Body of pancreas (tissue), 4 donors: ENCODE measurements around the gene MT3. TPM values are rescaled to one million over a fixed set of nuclear protein-coding genes. Genes with fewer than 3 reads are reported as not detected.

Experiments used
- ATAC-seq: fragments of 150-250 bp; one replicate; pipeline ENCODE4 v1.9.1; 2016
- DNase-seq, 4 donors: peaks; one replicate each; pipeline ENCODE4 v3.0.0-alpha.2; 2019
- H3K27ac ChIP-seq, 4 donors: fragments of 200-600 bp; sonication (generic); 1 replicate in 3 of 4; 2 replicates in 1 of 4; pipeline versions ENCODE4 v1.5.1 to v1.6.1; 2016 to 2019; ENCODE audit warnings: mild to moderate bottlenecking in 1 of 4, mixed read lengths in 1 of 4, moderate library complexity in 1 of 4
- H3K27me3 ChIP-seq, 2 donors: fragments of 200-600 bp; sonication (generic); one replicate each; pipeline ENCODE4 v1.6.0; 2016; ENCODE audit warnings: mild to moderate bottlenecking in 1 of 2
- H3K36me3 ChIP-seq, 2 donors: fragments of 200-600 bp; sonication (generic); replicated peaks in 1 of 2; 2 replicates each; pipeline ENCODE4 v1.5.1; 2016; ENCODE audit warnings: low read depth in 2 of 2; ENCODE audit not compliant: insufficient read depth in 1 of 2
- H3K4me1 ChIP-seq: fragments of 200-600 bp; sonication (generic); one replicate; pipeline ENCODE4 v1.6.0; 2016
- H3K4me3 ChIP-seq, 2 donors: fragments of 200-600 bp; sonication (generic); 1 replicate in 1 of 2; 2 replicates in 1 of 2; pipeline ENCODE4 v1.5.1; 2016 to 2019
- H3K9me3 ChIP-seq, 3 donors: fragments of 200-600 bp; sonication (generic); 1 replicate in 2 of 3; 2 replicates in 1 of 3; pipeline ENCODE4 v1.5.1; 2016
- POLR2A ChIP-seq, 3 donors: fragments of 450-650 bp; IDR thresholded peaks; one replicate each; pipeline ENCODE4 v1.6.1; 2016; ENCODE audit warnings: antibody characterized with exemption in 3 of 3, mild to moderate bottlenecking in 2 of 3
- WGBS, 2 donors: methylation state at CpG; one replicate each; pipeline ENCODE4 v1.1.5; 2017; 5-methylcytosine and 5-hydroxymethylcytosine counted together
- intact Hi-C: fragments of 100-400 bp; cut with DNase I; formaldehyde crosslinking; loops from one replicate; pipeline ENCODE4 v1.15.1; 2023
- total RNA-seq, 2 donors: library from RNA; depleted of rRNA; stranded (reverse); fragments of >200 nt; gene quantifications; one replicate each; pipeline ENCODE4 v1.1.0, GENCODE V29; 2016
- TF ChIP-seq, protein P1 (sequence below), 7 experiments: fragments of 450-650 bp in 4 of 7; fragments of 200-600 bp in 3 of 7; sonication (generic) in 3 of 7; IDR thresholded peaks; one replicate each; pipeline ENCODE4 v1.5.1; 2016 to 2019; ENCODE audit warnings: antibody characterized with exemption in 7 of 7

The MT3 gene
- total RNA-seq, 2 donors from 2014 or later = not detected

- intact Hi-C loops = no loop called here
- Histone ChIP-seq H3K27me3 (no peaks in the 10 kb centered on the region), H3K27ac (no peak overlapping the region), H3K36me3 (no peaks in the 10 kb centered on the region), H3K4me1 (peaks cover 6% of the 10 kb centered on the region), H3K4me3 (no peak overlapping the region), H3K9me3 (no peaks in the 10 kb centered on the region)
- 93 to 96% methylated on average over 5 of the region's 5 CpGs for WGBS, 2 donors
- no peak for TF ChIP-seq POLR2A (IDR thresholded peaks at IDR 0.05)
- TF ChIP-seq, protein P1, sequence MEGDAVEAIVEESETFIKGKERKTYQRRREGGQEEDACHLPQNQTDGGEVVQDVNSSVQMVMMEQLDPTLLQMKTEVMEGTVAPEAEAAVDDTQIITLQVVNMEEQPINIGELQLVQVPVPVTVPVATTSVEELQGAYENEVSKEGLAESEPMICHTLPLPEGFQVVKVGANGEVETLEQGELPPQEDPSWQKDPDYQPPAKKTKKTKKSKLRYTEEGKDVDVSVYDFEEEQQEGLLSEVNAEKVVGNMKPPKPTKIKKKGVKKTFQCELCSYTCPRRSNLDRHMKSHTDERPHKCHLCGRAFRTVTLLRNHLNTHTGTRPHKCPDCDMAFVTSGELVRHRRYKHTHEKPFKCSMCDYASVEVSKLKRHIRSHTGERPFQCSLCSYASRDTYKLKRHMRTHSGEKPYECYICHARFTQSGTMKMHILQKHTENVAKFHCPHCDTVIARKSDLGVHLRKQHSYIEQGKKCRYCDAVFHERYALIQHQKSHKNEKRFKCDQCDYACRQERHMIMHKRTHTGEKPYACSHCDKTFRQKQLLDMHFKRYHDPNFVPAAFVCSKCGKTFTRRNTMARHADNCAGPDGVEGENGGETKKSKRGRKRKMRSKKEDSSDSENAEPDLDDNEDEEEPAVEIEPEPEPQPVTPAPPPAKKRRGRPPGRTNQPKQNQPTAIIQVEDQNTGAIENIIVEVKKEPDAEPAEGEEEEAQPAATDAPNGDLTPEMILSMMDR (IDR thresholded peaks at IDR 0.05) = no peak
- DNase-seq (no peak), ATAC-seq (no peak)
These were observed 4.9 kb downstream of the MT3 start for GRCh38 chr16:56594292-56594619.

DNA sequence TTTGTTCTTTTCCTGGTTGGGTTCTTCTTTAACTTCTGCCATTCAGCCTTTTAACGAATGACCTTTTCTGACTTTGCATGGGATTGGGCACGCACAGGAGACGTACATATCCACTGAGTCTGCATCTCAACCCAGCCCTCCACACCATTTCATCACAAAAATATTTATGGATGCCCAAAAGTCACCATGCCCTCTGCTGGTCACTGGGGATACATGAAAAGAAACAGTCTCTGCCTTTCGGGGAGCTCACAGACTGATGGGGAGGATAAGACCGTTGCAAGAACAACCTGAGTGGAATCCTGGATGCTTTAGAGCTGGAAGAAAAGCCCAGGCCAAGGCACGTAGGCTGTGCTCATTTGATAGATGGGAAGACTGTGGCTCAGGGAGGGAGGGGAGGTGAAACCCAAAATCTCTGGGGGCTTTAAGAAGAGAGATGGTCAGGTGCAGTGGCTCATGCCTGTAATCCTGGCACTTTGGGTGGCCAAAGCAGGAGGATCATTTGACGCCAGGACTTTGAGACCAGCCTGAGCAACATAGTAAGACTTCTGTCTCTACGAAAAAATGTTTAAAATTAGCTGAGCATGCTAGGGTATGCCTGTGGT, 11.2 kb downstream of the MT3 start:
- Histone ChIP-seq H3K27ac (no peak overlapping the region), H3K36me3 (no peaks in the 10 kb centered on the region), H3K4me1 (no peaks in the 10 kb centered on the region), H3K27me3 (no peaks in the 10 kb centered on the region), H3K9me3 (no peaks in the 10 kb centered on the region), H3K4me3 (no peak overlapping the region)
- 12 to 20% methylated on average over 8 of the region's 8 CpGs for WGBS, 2 donors
- peak; percentile 43 to 61 (median 52) for DNase-seq
- TF ChIP-seq, protein P1 (IDR thresholded peaks at IDR 0.05) = peak; percentile 30 to 63 (median 58)
- TF ChIP-seq POLR2A (IDR thresholded peaks at IDR 0.05) = no peak
- peak; percentile 71 for ATAC-seq
- intact Hi-C loops = loop anchor here (10.0 kb wide), 1 partner anchor 94 kb away; no protein-coding TSS in a partner anchor

GRCh38 chr16:56601325-56601724, 12.0 kb downstream of the MT3 start:
- no peaks in the 10 kb centered on the region for H3K4me1 ChIP-seq
- no peak overlapping the region for H3K4me3 ChIP-seq
- no peak for DNase-seq
- no peak for TF ChIP-seq POLR2A (IDR thresholded peaks at IDR 0.05)
- TF ChIP-seq, protein P1 (IDR thresholded peaks at IDR 0.05) = no peak
- WGBS, 2 donors = 53 to 63% methylated on average over 6 to 9 of the region's 9 CpGs
- no peak for ATAC-seq
- H3K36me3 ChIP-seq = no peaks in the 10 kb centered on the region
- H3K27ac ChIP-seq = no peak overlapping the region
- no peaks in the 10 kb centered on the region for H3K27me3 ChIP-seq
- H3K9me3 ChIP-seq = no peaks in the 10 kb centered on the region
- intact Hi-C loops = loop anchor here (10.0 kb wide), 1 partner anchor 93 kb away; no protein-coding TSS in a partner anchor

DNA sequence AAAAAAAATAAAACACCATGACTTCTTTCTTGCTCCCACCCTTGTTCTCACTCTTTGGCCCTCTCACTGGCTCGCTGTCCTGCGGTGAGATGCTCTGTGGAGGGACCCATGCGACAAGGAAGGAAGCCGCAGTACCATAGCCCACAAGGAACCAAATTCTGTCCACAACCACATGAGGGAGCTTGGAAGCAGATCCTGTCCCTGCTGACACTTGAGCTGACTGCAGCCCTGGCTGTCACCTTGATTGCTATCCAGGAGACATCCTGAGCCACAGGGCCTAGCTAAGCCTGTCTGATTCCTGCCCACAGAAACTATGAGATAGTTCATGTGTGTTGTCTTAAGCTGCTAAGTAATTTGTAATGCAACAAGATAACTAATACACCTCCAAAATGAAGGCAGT, 14.3 kb downstream of the MT3 start:
- TF ChIP-seq, protein P1 (IDR thresholded peaks at IDR 0.05) = peak; percentile 27 to 71 (median 54)
- no peak for TF ChIP-seq POLR2A (IDR thresholded peaks at IDR 0.05)
- Histone ChIP-seq H3K4me1 (peaks cover 15% of the 10 kb centered on the region), H3K27ac (no peak overlapping the region), H3K4me3 (no peak overlapping the region), H3K36me3 (no peaks in the 10 kb centered on the region), H3K9me3 (no peaks in the 10 kb centered on the region), H3K27me3 (no peaks in the 10 kb centered on the region)
- DNase-seq = peak; percentile 46 to 66 (median 60)
- no peak for ATAC-seq
- 26 to 68% methylated on average over 4 of the region's 4 CpGs for WGBS, 2 donors
- intact Hi-C loops = loop anchor here (10.0 kb wide), 1 partner anchor 91 kb away; no protein-coding TSS in a partner anchor

- intact Hi-C loops = loop anchor here (10.0 kb wide), 1 partner anchor 90 kb away; no protein-coding TSS in a partner anchor
These were observed 15.6 kb downstream of the MT3 start for GRCh38 chr16:56604966-56605365.

More at GRCh38 chr16:56604966-56605365, 15.6 kb downstream of the MT3 start:
- Histone ChIP-seq H3K4me1 (peaks cover 28% of the 10 kb centered on the region), H3K4me3 (no peak overlapping the region), H3K36me3 (no peaks in the 10 kb centered on the region), H3K27ac (no peak overlapping the region), H3K27me3 (no peaks in the 10 kb centered on the region), H3K9me3 (no peaks in the 10 kb centered on the region)
- TF ChIP-seq, protein P1 (IDR thresholded peaks at IDR 0.05) = no peak
- no peak for TF ChIP-seq POLR2A (IDR thresholded peaks at IDR 0.05)
- ATAC-seq (no peak), DNase-seq (no peak)
- 82 to 88% methylated on average over 4 of the region's 4 CpGs for WGBS, 2 donors
